ENCODE measurements around the gene ARHGEF19. TPM values are rescaled to one million over a fixed set of nuclear protein-coding genes. Genes with fewer than 3 reads are reported as not detected.
"Not testable (repeated sequence)": the region's sequence is repeated elsewhere in the genome, so short reads cannot be mapped to it uniquely, and the experiment has no call there.

ARHGEF19 gene
- total RNA-seq, 1 experiment from 2014 or later, result 38.5 TPM

- POLR2A ChIA-PET (ENCODE audit: unreplicated experiment), result no interaction called here
- no peak overlapping the region for H2AFZ ChIP-seq
- BruUV-seq (replicated peaks), result no TSS peak
These were observed 14.2 kb upstream of the ARHGEF19 start for GRCh38 chr1:16226490-16227179.

GRCh38 chr1:16226129-16226489, 13.7 kb upstream of the ARHGEF19 start:
- TF ChIP-seq EZH2 (IDR thresholded peaks at IDR 0.05; ENCODE audit: low read depth) (no peak), CTCF (conservative IDR thresholded peaks at IDR 0.05) (no peak)
- ChIA-PET CTCF (no interaction called here), POLR2A (ENCODE audit: unreplicated experiment) (no interaction called here)
- Histone ChIP-seq H3K4me3 (no peak overlapping the region), H2AFZ (no peak overlapping the region), H4K20me1 (ENCODE audit: insufficient read depth) (no peaks in the 10 kb centered on the region), H3K4me2 (no peak overlapping the region), H3K36me3 (ENCODE audit: low read depth) (no peaks in the 10 kb centered on the region), H3K27me3 (ENCODE audit: insufficient read depth, low read depth) (no peaks in the 10 kb centered on the region), H3K79me2 (ENCODE audit: low read depth) (no peaks in the 10 kb centered on the region), H3K9me2 (ENCODE audit: insufficient read depth) (no peaks in the 10 kb centered on the region), H3K27ac (no peak overlapping the region), H3F3A (ENCODE audit: insufficient read depth, low read depth) (no peaks in the 10 kb centered on the region), H3K9me3 (ENCODE audit: insufficient read depth, low read depth) (no peaks in the 10 kb centered on the region), H3K4me1 (replicated peaks; ENCODE audit: insufficient read depth) (no peaks in the 10 kb centered on the region)
- BruUV-seq (replicated peaks), result no TSS peak
- no peak for DNase-seq
- intact Hi-C loops (cut with micrococcal nuclease; ENCODE audit: unreplicated experiment), result no loop called here

More at GRCh38 chr1:16226490-16227179, 14.2 kb upstream of the ARHGEF19 start:
- Histone ChIP-seq H3K4me3 (no peak overlapping the region), H3K27me3 (ENCODE audit: insufficient read depth, low read depth) (no peaks in the 10 kb centered on the region), H3K4me1 (replicated peaks; ENCODE audit: insufficient read depth) (no peaks in the 10 kb centered on the region), H3K9me3 (ENCODE audit: insufficient read depth, low read depth) (no peaks in the 10 kb centered on the region), H4K20me1 (ENCODE audit: insufficient read depth) (no peaks in the 10 kb centered on the region), H3K36me3 (ENCODE audit: low read depth) (no peaks in the 10 kb centered on the region), H3F3A (ENCODE audit: insufficient read depth, low read depth) (no peaks in the 10 kb centered on the region), H3K4me2 (no peak overlapping the region), H3K9me2 (ENCODE audit: insufficient read depth) (no peaks in the 10 kb centered on the region), H3K79me2 (ENCODE audit: low read depth) (no peaks in the 10 kb centered on the region), H3K27ac (no peak overlapping the region)
- DNase-seq, result no peak
- intact Hi-C loops (cut with micrococcal nuclease; ENCODE audit: unreplicated experiment), result no loop called here
- TF ChIP-seq CTCF (conservative IDR thresholded peaks at IDR 0.05), result no peak
- TF ChIP-seq EZH2 (IDR thresholded peaks at IDR 0.05; ENCODE audit: low read depth), result no peak
- CTCF ChIA-PET, result no interaction called here

- DNase-seq, result no peak
- no peak overlapping the region for H2AFZ ChIP-seq
- H3K4me3 ChIP-seq, result no peak overlapping the region
- H3K9me2 ChIP-seq (ENCODE audit: insufficient read depth), result no peaks in the 10 kb centered on the region
- no peaks in the 10 kb centered on the region for H3K27me3 ChIP-seq (ENCODE audit: insufficient read depth, low read depth)
- H3K9me3 ChIP-seq (ENCODE audit: insufficient read depth, low read depth), result no peaks in the 10 kb centered on the region
- no TSS peak for BruUV-seq (replicated peaks)
- no peak overlapping the region for H3K4me2 ChIP-seq
- H3F3A ChIP-seq (ENCODE audit: insufficient read depth, low read depth), result no peaks in the 10 kb centered on the region
- intact Hi-C loops (cut with micrococcal nuclease; ENCODE audit: unreplicated experiment), result no loop called here
- POLR2A ChIA-PET (ENCODE audit: unreplicated experiment), result no interaction called here
- H3K4me1 ChIP-seq (replicated peaks; ENCODE audit: insufficient read depth), result no peaks in the 10 kb centered on the region
- no peaks in the 10 kb centered on the region for H3K79me2 ChIP-seq (ENCODE audit: low read depth)
- no peaks in the 10 kb centered on the region for H4K20me1 ChIP-seq (ENCODE audit: insufficient read depth)
- H3K27ac ChIP-seq, result no peak overlapping the region
- TF ChIP-seq EZH2 (IDR thresholded peaks at IDR 0.05; ENCODE audit: low read depth) (no peak), CTCF (conservative IDR thresholded peaks at IDR 0.05) (no peak)
- CTCF ChIA-PET, result no interaction called here
- H3K36me3 ChIP-seq (ENCODE audit: low read depth), result no peaks in the 10 kb centered on the region
These were observed 12.0 kb upstream of the ARHGEF19 start for GRCh38 chr1:16224472-16224871.

GRCh38 chr1:16222716-16223115, 10.3 kb upstream of the ARHGEF19 start:
- H3K4me3 ChIP-seq; H3F3A ChIP-seq (ENCODE audit: insufficient read depth, low read depth); POLR2A ChIA-PET (ENCODE audit: unreplicated experiment); H3K4me1 ChIP-seq (replicated peaks; ENCODE audit: insufficient read depth); H3K36me3 ChIP-seq (ENCODE audit: low read depth); H3K27ac ChIP-seq; DNase-seq; H3K9me2 ChIP-seq (ENCODE audit: insufficient read depth); BruUV-seq (replicated peaks); H4K20me1 ChIP-seq (ENCODE audit: insufficient read depth); CTCF ChIA-PET; H3K9me3 ChIP-seq (ENCODE audit: insufficient read depth, low read depth); H3K4me2 ChIP-seq; H3K27me3 ChIP-seq (ENCODE audit: insufficient read depth, low read depth); intact Hi-C loops (cut with micrococcal nuclease; ENCODE audit: unreplicated experiment); H2AFZ ChIP-seq; H3K79me2 ChIP-seq (ENCODE audit: low read depth): not testable (repeated sequence)
